HG02970 (cell line): ENCODE data around the gene EGFLAM.
A peak's percentile ranks its signal among the peaks of the same experiment; 100 is the strongest.

Experiments used
- ATAC-seq: cut with Tn5 transposase; IDR thresholded peaks from one replicate; pipeline ENCODE4 v1.9.1; 2021; ENCODE audit warnings: mild to moderate bottlenecking, moderate library complexity, moderate number of reproducible peaks; ENCODE audit not compliant: unreplicated experiment, low FRiP score

Gene EGFLAM

DNA sequence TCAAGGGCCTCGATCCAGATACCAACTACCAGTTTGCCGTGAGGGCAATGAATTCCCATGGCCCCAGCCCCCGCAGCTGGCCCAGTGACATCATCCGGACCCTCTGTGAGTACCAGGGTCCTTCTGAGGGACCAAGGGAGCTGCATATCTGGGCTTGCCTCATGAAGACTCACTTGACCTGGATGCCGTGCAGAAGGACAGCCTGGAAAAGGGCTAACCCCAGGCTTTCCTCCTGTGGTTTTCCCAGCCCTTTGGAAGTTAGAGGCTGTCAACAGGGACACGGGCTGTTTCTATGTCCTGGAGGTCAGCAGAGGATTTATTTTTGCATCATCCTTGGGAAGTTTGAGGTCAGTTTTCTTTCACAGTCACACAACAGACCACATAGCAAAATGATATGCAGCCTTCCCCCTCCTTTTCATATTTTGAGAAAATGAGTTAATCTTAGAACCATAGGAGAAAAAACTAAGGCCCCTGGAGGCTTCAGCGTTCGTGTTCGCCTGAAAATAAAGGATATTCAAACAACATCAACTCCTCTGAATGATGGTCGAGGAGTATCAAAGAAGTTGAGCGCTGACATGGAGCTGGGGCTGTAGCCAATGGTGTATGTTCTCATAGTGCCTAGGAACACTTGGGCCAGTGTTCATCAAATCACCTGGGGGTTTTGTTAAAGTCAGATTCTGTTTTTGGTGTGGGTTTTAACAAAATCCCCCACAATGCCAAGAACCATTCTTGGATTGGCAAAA is 112.2 kb downstream of the EGFLAM start:
- no peak for ATAC-seq

DNA sequence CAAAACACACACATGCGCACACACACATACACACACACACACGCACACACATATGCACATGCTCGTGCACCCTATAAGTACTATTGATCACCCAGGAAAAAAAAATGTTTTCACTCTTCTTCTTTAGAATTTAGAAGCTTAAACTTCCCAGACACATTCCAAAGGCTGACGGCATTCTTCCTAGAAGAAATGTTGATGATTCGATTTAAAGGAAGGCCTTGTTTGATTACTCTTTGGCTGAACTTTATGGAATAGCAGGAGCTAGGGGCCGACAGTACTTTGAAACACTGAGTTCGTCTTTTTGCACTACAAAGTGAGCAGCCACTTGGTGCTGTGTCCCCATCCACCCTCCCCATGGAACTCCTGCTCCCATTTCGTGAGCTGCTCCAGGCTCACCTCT is 113.2 kb downstream of the EGFLAM start:
- no peak for ATAC-seq

DNA sequence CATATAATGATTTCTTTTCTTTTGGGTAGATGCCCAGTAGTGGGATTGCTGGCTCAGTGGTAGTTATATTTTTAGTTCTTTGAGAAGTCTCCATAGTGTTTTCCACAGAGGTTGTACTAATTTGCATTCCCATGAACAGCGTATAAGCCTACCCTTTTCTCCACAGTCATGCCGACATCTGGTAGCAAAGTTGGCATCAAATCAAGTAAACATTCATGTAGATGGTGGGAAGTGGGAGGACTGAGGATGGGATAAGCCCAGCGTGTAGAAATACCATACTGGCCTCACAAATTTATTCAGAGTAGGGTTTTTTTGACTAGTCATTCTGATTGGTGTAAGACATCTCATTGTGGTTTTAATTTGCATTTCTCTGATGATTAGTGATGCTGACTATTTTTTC is 115.4 kb downstream of the EGFLAM start:
- no peak for ATAC-seq

DNA sequence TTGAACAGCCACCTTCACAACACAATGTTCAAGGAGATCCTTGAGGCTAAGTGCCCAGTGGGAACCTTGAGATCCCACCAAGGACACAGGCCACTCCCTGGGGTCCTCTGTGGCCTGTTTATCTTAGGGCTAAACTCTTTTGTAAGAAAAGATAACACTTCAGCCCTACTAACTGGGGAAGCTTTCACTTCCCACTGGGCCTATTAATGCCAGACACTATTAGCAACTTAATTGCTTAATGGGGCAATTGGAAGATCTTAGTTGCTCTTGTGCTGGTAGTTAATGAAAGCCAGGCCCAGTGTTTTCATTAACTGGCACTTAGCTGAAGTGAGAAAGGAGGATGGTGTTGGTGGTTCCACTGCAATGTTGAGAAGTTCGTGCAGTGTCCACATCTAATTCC is 117.1 kb downstream of the EGFLAM start:
- ATAC-seq = no peak

- ATAC-seq = no peak
Observed at GRCh38 chr5:38376404-38376803, 118.0 kb downstream of the EGFLAM start.

GRCh38 chr5:38378579-38378978 is 120.2 kb downstream of the EGFLAM start:
- no peak for ATAC-seq

DNA sequence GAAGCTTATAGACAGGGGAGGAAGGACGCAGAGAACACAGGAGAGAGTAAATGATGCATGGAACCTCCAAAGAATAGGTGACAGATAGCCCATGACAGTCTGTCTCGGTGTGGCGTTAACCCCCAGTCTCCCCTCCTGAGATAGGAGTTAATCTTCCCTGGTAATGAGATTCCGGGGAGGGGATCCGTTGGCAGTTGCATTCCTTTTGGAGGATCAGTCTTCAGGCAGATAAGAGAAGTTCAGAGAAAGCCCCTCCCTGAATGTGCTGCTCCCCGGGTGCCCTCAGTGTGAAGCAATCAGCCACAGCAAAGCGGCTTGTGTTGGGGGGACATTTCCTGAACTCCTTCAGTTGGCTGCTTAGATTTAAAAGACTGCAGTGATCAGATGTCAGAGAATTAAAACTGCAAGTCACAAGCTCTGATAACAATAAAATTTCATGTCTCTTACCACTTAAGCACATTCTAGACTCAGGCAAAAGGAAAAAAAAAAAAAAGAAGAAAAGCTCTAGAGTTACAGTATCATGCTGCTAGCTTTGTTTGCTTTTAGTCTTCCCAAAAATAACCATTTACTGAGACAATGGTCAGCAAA is 121.1 kb downstream of the EGFLAM start:
- ATAC-seq = no peak

- no peak for ATAC-seq
Observed at GRCh38 chr5:38380537-38380936, 122.2 kb downstream of the EGFLAM start.

DNA sequence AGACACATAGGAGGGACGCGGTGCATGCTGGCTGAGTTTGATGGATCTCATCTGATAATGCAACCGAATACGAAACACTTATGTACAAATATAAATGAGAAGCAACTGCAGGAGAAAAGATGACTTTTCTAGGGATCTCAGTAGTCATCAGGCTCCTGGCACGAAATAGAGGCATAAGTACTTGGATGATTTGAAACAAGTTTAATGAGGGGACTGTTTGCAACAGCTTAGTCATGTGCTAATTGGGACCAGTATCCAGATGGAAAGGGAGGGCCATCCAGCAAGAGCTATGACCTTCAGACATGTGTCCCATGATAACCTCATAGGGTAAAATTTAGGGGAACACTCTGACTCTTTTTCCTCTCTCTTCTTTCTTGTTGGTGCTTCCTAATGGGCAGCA is 123.0 kb downstream of the EGFLAM start:
- no peak for ATAC-seq

- peak; percentile 93 for ATAC-seq
Observed at GRCh38 chr5:38382898-38383297, 124.5 kb downstream of the EGFLAM start.

DNA sequence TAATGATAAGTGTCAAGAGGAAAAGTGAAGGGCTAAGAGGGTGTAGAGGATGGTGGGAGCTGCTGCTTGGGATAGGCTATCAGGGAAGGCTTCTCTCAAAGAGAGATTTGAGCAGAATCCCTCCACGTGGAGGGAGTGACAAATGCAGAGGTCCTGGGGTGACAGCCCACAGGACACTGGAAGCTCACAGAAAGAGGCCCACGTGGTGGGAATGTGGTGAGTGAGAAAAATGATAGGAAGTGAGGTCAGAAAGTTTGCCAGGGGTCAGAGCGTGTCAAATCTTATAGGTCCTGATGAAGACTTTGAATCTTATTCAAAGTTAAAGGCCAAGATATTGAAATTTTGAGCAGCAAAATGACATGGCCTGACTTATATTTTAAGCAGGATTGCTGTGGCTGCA is 125.3 kb downstream of the EGFLAM start:
- ATAC-seq = no peak

DNA sequence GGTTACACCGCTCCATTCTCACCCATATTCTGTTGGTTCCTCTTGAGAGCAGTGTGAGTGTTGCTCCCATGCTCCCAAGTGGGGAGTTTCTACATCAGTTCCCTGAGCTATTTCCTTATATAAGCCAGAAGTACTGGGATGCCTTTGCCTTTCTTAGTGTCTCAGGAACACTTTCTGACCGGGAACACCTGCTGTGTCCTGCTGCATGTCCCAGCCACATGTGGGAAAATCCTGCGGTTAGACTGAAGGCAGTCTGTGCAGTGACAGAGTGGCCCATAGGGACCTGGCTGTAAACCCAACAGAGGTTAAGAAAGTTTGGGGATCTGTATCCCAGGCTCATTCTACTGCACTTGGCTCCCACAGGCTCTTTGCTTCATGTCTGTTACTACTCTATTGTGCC is 126.0 kb downstream of the EGFLAM start:
- ATAC-seq = no peak

DNA sequence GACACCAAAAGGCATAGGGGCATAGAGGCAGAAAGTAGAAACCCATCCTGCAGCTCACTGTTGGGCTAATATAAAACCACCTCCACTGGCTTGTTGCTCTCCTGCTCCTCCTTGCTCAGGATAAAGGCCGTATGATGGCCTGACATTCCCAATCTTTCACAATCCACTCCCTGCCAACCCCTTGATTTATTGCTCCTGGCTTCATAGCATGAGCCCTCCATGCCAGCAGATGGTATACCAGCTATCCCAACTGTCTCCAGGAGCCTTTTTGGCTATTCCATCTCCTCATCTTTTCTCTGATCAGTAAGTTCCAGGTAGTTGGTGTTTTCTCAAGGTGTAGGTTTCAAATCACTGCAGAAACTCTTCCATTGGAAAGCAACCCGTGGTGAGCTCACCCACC is 128.8 kb downstream of the EGFLAM start:
- no peak for ATAC-seq

DNA sequence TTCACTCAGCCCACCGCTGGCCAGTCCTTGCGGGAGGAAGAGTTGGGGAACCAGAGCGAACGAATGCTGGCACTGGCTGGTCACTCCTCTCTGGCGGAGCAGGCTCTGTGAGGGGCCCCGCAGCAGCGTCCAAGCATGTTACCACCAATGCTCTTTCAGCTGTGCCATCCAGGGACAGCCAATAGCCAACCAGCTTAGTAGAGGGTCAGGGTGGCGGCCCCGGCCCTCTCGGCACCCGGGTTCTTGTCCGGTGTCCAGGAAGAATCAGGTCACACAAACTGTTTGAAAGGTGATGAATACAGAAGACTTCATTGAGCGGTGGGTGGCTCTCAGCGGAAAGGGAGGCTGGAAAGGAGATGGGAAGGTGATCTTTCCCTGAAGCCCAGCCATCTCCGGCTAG is 135.3 kb downstream of the EGFLAM start:
- no peak for ATAC-seq

DNA sequence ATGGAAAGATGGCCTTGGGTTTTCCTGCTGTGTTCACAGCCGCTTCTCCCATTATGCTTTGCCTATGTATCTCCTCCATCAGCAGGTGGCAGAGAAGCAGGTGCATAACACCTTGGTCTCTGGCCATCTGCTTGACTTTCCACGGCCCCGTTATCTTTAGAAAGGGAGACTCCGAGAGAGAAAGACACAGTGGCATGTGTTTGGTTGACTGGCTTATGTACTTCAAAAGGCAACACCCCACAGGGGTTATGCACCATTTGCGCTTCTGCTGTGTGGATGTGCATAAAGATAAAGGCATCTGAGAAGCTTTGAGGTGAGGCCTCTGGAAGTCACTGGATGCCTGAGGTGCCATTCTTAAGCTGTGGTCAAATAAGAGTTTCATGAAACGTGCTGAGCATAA is 138.4 kb downstream of the EGFLAM start:
- no peak for ATAC-seq

DNA sequence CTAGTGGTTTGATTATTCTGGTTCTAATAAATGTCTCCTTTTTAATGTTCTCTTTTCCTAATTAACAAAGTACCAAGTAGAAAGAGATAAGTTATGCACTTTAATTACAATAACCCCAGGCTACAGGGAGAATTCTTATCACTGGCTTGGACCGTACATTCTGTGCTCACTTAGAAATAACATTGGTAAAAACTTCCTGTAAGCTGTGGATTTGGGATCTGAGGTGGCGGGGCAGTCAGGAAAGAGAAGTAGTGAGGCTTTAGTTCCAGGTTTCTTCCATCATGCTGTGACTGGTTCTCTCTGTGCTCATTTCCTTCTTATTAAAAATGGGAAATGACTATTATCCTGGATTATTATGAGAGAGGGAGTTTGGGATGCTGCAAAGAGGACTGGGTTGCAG is 142.0 kb downstream of the EGFLAM start:
- ATAC-seq = no peak

DNA sequence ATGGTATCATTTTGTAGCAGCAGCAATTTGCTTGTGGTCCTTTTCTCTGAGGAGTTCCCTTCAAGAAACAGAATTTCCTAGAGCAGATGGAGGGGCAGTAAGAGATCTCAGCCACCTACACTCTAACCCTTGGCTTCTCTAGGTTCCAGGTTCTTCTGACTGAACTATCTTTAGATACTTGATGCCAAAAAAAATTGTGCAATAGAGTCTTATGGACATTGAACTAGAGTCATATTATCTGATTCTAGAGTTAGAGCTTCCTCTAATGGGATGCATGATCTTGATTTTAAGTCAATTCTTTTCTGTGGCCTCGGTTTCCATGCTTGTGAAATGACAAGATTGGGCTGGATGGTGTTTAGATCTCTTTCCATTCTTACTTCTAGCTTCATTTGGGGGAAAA is 142.8 kb downstream of the EGFLAM start:
- no peak for ATAC-seq

GRCh38 chr5:38403406-38403805 is 145.0 kb downstream of the EGFLAM start:
- ATAC-seq = no peak

GRCh38 chr5:38403877-38404635 is 145.7 kb downstream of the EGFLAM start:
- no peak for ATAC-seq

DNA sequence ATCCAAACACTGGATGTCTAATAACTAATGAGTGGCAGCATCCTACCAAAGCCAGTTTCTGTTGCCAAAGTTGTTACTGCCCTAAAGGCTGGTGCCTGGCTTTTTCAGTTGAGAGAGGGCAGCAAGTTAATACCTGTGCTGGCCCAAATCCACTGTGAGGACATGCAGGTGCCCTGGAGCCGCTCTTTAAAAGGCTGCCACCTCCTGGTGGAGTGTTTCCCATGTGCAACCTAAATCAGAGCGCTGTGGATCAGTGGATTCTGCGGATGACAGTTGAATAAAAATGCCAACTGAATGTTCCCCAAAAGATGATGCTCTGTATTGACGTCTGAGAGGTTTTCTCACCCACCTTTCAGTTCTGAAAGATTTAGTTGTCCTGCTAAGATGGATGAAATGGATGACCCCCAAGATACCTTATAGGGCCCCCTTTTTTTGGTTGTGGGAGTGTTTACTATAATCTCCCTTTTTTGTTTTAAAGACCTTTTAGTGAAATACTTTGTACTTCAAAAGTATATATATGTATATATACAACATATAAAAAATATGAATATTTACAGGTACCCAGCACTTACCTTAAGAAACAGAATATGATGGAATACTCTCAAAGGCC is 146.4 kb downstream of the EGFLAM start:
- ATAC-seq = no peak

- no peak for ATAC-seq
Observed at GRCh38 chr5:38408446-38409198, 150.3 kb downstream of the EGFLAM start.
